Measurements from ENCODE around the gene GNG4.

Gene GNG4

GRCh38 chr1:235649368-235650163 is at the start of gene GNG4:
GNG4 (minus strand) TSS chr1:235649784; CDS start chr1:235583838, 65,946 bp downstream.
- no peak for DNase-seq

DNA sequence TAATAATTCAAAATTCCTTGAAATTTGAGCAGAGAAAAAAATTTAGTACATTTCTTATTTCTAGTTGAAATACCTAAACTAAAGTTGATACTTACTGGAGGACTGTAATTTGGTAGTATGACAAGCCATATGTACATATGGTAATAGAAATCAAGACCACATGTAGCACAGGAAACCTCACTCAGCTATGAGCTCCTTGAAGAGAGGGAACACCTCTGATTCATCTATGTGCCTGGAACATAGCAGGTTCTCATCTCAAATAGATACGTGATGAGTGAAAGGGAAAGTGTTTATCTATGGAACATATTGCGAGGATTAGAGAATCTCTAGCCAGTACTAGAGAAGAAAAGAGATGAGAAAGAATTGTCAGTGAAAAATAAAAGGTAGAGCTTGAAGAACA is 47.9 kb upstream of the GNG4 start:
- peak; percentile 23 for DNase-seq

- DNase-seq: no peak
Observed at GRCh38 chr1:235689356-235689755, 39.8 kb upstream of the GNG4 start.

GRCh38 chr1:235688096-235688495 is 38.5 kb upstream of the GNG4 start:
- no peak for DNase-seq

DNA sequence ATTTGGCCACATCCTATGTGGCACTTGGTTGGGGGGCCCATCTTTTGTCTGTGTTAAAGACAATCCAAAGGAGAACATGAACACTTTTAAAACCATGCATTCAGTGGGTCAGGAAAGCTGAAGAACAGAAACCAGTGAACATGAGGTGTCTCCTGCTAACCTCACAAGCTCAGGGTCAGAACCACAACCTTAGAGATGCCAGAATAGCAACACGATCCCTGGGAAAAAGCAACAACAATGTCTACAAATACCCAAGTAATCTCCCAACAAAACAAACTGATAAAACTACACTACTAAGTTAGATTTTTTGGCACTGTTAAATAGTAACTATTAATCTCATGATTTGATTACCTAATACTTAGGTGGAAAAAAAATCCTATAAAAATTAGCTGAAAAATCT is 34.1 kb upstream of the GNG4 start:
- no peak for DNase-seq

DNA sequence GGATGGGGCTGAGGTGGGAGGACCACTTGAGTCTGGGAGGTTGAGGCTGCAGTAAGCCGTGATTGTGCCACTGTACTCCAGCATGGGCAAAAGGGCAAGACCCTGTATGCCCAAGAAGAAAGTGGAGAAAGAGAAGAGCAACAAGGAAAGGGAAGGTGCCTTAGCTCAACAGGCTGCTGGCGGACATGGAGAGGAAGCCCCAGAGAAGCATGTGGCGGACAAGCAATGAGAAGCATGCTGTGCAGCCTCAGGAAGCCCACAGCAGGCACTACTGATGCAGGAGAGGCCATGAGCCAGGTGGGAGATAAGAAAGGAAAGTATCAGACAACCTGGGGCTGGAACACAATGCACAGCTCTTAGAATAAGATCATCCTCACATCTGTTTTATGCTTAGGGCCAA is 32.6 kb upstream of the GNG4 start:
- DNase-seq: no peak

- no peak for DNase-seq
Observed at GRCh38 chr1:235679644-235680043, 30.1 kb upstream of the GNG4 start.

DNA sequence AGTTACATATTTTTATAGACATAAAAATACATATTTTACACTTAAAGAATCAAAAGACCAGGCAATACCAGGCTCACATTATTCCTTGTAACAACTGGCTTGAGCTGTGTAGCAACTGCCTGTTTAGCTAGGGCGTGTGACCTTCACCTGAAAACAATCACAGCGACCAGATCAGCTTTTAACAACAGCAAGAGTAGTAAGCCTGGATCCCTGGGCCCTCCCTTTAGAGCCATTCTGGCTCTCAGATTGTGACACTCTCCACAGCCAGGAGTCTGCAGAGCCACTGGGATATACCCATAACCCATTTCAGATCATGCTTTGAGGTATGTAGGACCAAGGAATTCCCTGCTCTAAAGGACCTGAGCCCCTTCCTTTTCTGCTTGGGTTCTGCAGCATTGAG is 29.4 kb upstream of the GNG4 start:
- DNase-seq: no peak

GRCh38 chr1:235675152-235675890 is 25.7 kb upstream of the GNG4 start:
- DNase-seq: no peak

DNA sequence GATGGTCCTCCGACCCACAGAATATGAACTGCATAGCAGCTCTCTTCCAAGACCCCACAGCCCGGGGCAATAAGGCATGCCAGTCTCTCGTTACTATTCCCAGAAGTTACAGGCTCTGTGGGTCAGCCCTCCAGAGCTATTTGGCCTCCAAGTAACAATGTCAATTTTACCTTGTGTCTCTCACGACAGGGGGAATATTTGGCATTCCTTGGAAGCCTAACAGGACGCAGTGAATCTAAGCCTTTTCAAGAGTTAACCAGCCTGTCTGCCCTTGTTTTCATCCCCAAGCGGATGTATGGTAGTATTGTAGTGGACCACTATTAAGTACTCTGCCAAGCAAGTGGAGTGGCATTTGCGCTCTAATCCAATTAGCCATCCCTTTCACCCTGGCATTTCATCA is 24.4 kb upstream of the GNG4 start:
- no peak for DNase-seq

GRCh38 chr1:235671992-235672391 is 22.4 kb upstream of the GNG4 start:
- no peak for DNase-seq

GRCh38 chr1:235670157-235670776 is 20.7 kb upstream of the GNG4 start:
- DNase-seq: no peak

DNA sequence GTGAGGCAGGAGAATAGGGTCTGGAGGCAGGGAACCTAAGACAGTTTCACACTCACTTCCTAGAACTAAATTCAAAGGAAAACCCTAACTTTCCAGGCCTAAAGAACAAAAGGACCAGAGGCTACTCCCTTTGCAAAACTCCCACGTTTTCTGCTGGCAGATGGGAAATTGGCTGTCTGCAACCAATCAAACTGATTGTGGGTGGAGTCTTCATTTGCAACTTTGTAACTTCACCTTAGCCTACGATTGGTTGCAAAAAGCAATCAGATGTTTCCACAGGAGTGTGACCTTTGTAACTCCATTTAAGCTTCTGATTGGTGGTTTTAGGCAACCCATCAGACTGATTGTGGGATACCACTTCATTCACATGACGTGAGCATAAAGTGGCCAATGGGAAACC is 19.7 kb upstream of the GNG4 start:
- no peak for DNase-seq

- DNase-seq: no peak
Observed at GRCh38 chr1:235663628-235664027, 14.0 kb upstream of the GNG4 start.

- DNase-seq: no peak
Observed at GRCh38 chr1:235661568-235661967, 12.0 kb upstream of the GNG4 start.

GRCh38 chr1:235659186-235659771 is 9.7 kb upstream of the GNG4 start:
- DNase-seq: no peak

- DNase-seq: no peak
Observed at GRCh38 chr1:235657747-235658526, 8.4 kb upstream of the GNG4 start.

DNA sequence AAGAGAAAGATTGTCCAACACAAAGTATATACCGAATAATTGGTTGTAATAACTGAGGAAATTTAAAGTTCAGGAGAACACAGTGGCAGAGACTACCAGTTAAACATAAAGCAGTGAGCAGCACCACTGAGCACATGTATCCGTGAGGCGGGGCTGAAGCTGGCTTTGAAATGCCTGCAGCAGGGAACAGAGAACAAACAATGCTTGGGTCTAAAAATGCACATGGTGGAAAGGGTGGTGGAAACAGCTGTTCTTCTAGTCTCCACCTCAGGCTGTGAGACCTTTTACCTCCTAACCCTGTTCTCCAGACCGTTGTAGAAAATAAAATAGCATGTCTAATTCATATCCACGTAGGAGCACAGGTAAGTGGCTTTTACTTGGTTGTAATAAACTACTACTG is 7.7 kb upstream of the GNG4 start:
- no peak for DNase-seq

DNA sequence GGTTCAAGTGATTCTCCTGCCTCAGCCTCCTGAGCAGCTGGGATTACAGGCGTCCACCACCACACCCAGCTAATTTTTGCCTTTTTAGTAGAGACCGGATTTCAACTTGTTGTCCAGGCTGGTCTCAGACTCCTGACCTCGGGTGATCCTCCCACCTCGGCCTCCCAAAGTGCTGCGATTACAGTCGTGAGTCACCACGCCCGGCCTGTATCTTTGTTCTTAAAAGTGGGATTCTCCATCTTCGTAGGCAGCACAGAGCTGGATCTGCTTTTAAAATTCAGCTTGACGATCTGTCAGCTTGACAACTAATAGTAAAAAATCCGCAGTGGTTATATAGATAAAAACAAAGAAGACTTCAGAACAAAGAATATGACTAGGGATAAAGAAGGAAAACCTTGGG is 2.8 kb upstream of the GNG4 start:
- no peak for DNase-seq

- DNase-seq: no peak
Observed at GRCh38 chr1:235651170-235651806, 1.7 kb upstream of the GNG4 start.

GRCh38 chr1:235650341-235651169 is 971 bp upstream of the GNG4 start:
- DNase-seq: no peak
